Kidney (tissue), 14 donors: ENCODE measurements around the gene BRD2. TPM values are rescaled to one million over a fixed set of nuclear protein-coding genes. Genes with fewer than 3 reads are reported as not detected.

Source experiments
- DNase-seq, 5 donors: peaks; one replicate each; pipeline ENCODE4 v3.0.0-alpha.2; 2013 to 2020
- FAIRE-seq: peaks from 2 replicates; lab custom pipeline; 2012; peaks lifted over from hg19 to GRCh38; lab: Jason Lieb, UNC
- H3K27ac ChIP-seq, 2 donors: one replicate each; pipeline ENCODE4 v1.7.0; 2013; ENCODE audit warnings: low read depth in 2 of 2, low read length in 2 of 2, inconsistent platforms in 1 of 2
- H3K27me3 ChIP-seq: one replicate; pipeline ENCODE4 v1.7.1; 2013; ENCODE audit warnings: low read length, inconsistent platforms; ENCODE audit not compliant: control insufficient read depth, insufficient read depth
- H3K36me3 ChIP-seq, 3 donors: one replicate each; pipeline versions ENCODE4 v1.7.0 to v1.7.1; 2013; ENCODE audit warnings: low read length in 3 of 3, control low read depth in 1 of 3, inconsistent platforms in 1 of 3; ENCODE audit not compliant: insufficient read depth in 3 of 3, control insufficient read depth in 2 of 3
- H3K4me1 ChIP-seq, 3 donors: one replicate each; pipeline versions ENCODE4 v1.7.0 to v1.7.1; 2013; ENCODE audit warnings: low read length in 3 of 3, inconsistent platforms in 1 of 3, low read depth in 1 of 3; ENCODE audit not compliant: control insufficient read depth in 2 of 3, insufficient read depth in 2 of 3
- H3K4me3 ChIP-seq, 3 donors: one replicate each; pipeline versions ENCODE4 v1.7.0 to v1.8.1; 2013; ENCODE audit warnings: low read length in 3 of 3, control low read depth in 1 of 3, inconsistent platforms in 1 of 3
- H3K9ac ChIP-seq, 3 donors: one replicate each; pipeline versions ENCODE4 v1.7.0 to v1.7.1; 2013; ENCODE audit warnings: low read length in 3 of 3, control low read depth in 1 of 3, inconsistent platforms in 1 of 3
- H3K9me3 ChIP-seq, 3 donors: one replicate each; pipeline versions ENCODE4 v1.7.0 to v1.7.1; 2013; ENCODE audit warnings: low read length in 3 of 3, control low read depth in 1 of 3, inconsistent platforms in 1 of 3; ENCODE audit not compliant: control insufficient read depth in 2 of 3, insufficient read depth in 1 of 3
- intact Hi-C: fragments of 100-400 bp; cut with DNase I; formaldehyde crosslinking; loops from one replicate; pipeline ENCODE4 v1.11.1; 2022
- polyA plus RNA-seq: library from polyadenylated mRNA; stranded (reverse); fragments of 350-450 nt; fragmentation: Illumina TruSeq; extraction: RNeasy Lipid Tissue Mini Kit (QIAGEN cat#74804); gene quantifications from one replicate; pipeline ENCODE4 v1.2.3, GENCODE V29; 2014; ENCODE audit warnings: low read depth, low replicate concordance; ENCODE audit not compliant: insufficient read depth
- total RNA-seq: library from RNA; stranded (reverse); fragmentation: NEBNext Ultra II Directional; extraction: Animal tissue kit (Norgen Biotek cat#: 25700); gene quantifications from one replicate; pipeline ENCODE4 v1.2.1, GENCODE V29; 2021
- TF ChIP-seq, protein P1 (sequence below): IDR thresholded peaks from 3 replicates; pipeline ENCODE4 v1.5.1; 2012; ENCODE audit warnings: mild to moderate bottlenecking, moderate library complexity, borderline replicate concordance; ENCODE audit not compliant: insufficient read depth; ENCODE audit errors: extremely low read depth
- donor health status: control.
- donor health status: control.
- donor health status: control.
- donor health status: control.
- donor health status: control.
- donor health status: DM: yes; HTN: yes; CAD: no.
- donor health status: Normal renal cell carcinoma (clear cell type).

Gene BRD2
- total and polyA plus RNA-seq, 2 donors from 2014 or later, result 73.9 to 184 TPM

DNA sequence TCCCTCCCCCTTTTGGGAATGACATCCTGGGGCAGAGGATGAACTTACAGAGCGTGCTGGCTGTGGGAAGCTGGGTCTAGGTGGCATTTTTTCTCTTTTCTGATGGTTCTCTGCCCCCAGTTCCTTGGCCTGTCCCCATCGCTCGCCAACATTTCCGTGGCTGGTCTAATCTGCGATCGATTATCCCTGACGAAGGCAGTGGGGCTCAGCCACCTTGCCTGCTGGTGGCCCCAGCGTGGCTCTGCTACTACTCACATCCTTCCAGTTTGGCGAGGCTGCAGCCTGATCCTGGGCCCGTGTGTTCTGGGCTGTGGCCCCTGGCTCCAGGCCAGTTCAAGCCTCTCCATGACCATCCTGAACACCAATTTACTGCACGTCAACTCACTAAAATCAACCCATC, 47.4 kb downstream of the BRD2 start:
- Histone ChIP-seq H3K9me3 (no peaks in the 10 kb centered on the region), H3K27me3 (no peaks in the 10 kb centered on the region), H3K4me3 (no peak overlapping the region), H3K4me1 (peaks cover 0 to 18% (median 14%) of the 10 kb centered on the region in 3 donors), H3K9ac (no peak overlapping the region), H3K27ac (no peak overlapping the region), H3K36me3 (no peaks in the 10 kb centered on the region)
- DNase-seq (no peak), FAIRE-seq (no peak)
- intact Hi-C loops, result loop anchor here (5.0 kb wide), 1 partner anchor 67 kb away; no protein-coding TSS in a partner anchor
- TF ChIP-seq, protein P1, sequence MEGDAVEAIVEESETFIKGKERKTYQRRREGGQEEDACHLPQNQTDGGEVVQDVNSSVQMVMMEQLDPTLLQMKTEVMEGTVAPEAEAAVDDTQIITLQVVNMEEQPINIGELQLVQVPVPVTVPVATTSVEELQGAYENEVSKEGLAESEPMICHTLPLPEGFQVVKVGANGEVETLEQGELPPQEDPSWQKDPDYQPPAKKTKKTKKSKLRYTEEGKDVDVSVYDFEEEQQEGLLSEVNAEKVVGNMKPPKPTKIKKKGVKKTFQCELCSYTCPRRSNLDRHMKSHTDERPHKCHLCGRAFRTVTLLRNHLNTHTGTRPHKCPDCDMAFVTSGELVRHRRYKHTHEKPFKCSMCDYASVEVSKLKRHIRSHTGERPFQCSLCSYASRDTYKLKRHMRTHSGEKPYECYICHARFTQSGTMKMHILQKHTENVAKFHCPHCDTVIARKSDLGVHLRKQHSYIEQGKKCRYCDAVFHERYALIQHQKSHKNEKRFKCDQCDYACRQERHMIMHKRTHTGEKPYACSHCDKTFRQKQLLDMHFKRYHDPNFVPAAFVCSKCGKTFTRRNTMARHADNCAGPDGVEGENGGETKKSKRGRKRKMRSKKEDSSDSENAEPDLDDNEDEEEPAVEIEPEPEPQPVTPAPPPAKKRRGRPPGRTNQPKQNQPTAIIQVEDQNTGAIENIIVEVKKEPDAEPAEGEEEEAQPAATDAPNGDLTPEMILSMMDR, result no peak

GRCh38 chr6:33017018-33017417, 48.6 kb downstream of the BRD2 start:
- Histone ChIP-seq H3K4me3 (no peak overlapping the region), H3K27ac (peak overlapping the region in 1 of 2 donors; percentile 80), H3K27me3 (no peaks in the 10 kb centered on the region), H3K9ac (no peak overlapping the region), H3K4me1 (peaks cover 0 to 18% (median 14%) of the 10 kb centered on the region in 3 donors), H3K9me3 (no peaks in the 10 kb centered on the region), H3K36me3 (no peaks in the 10 kb centered on the region)
- no peak for DNase-seq
- intact Hi-C loops, result loop anchor here (5.0 kb wide), 1 partner anchor 65 kb away; no protein-coding TSS in a partner anchor
- TF ChIP-seq, protein P1, result no peak
- FAIRE-seq, result no peak

DNA sequence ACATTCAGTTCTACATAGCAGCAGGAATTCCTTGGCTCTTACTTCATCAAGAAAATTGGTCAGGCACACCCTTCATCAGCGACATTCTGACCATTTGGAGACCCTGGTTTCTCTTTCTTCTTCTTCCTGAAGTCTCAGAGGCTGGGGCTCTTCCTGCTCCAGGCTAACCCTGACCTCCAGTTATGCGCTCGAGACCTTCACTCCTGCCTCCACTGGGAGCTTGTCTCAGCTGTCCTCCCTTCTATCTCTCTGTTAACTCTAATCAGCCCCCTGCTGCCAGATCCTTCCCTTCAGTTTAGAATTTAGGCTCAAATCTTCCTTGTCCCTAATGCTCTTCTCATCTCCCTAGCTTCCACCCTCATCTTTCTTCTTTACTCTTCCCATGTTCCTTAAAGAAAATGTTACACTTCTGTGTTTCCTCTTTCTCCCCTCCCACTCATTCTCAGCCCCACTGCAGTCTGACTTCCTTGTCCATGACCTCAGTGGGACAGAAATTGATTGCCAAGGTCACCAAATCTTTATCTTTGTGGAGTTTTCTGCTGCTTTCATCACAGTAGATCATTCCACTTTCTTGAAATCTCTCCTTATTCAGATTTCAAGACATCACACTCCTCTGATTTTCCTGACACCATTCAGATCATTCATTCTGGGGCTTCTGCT, 49.4 kb downstream of the BRD2 start:
- Histone ChIP-seq H3K9me3 (no peaks in the 10 kb centered on the region), H3K4me1 (peaks cover 0 to 18% (median 14%) of the 10 kb centered on the region in 3 donors), H3K4me3 (no peak overlapping the region), H3K27me3 (no peaks in the 10 kb centered on the region), H3K36me3 (no peaks in the 10 kb centered on the region), H3K9ac (no peak overlapping the region), H3K27ac (peak overlapping the region; percentile 39 to 80)
- DNase-seq (no peak), FAIRE-seq (no peak)
- TF ChIP-seq, protein P1, result no peak
- intact Hi-C loops, result loop anchor here (5.0 kb wide), 1 partner anchor 64 kb away; no protein-coding TSS in a partner anchor
